Heart left ventricle (tissue), 13 donors: ENCODE data around the gene CDK5R1.

Experiments
- POLR2A ChIP-seq, 2 donors: fragments of 450-650 bp; IDR thresholded peaks; one replicate each; pipeline ENCODE4 v1.6.1; 2017; ENCODE audit warnings: antibody characterized with exemption in 2 of 2, mild to moderate bottlenecking in 2 of 2, moderate library complexity in 2 of 2
- TF ChIP-seq, protein P1 (sequence below), 12 donors: fragments of 200-600 bp; sonication (generic) in 4 of 12; IDR thresholded peaks; one replicate each; pipeline versions ENCODE4 v1.5.0 to v1.8.0; 2018 to 2022; ENCODE audit warnings: antibody characterized with exemption in 12 of 12, mild to moderate bottlenecking in 5 of 12
- donor health status: ischemic (EF 13 %, LVEDD 7.1; RV severe dilation, severe dysfunction).
- donor health status: DM: no; HTN: yes; CAD: no.
- donor health status: DM: no; HTN: no; CAD: no.
- donor health status: ischemic (EF 25% LVEDD 6.9; RV normal size, moderate dysfunction).
- donor health status: ischemic (EF 25% LVEDD 5.7; RV mildly dilated, moderate dysfunction).
- donor health status: ischemic (EF 35%, LVEDD 5.7; RV mildly dilated, moderate dysfunction).
- donor health status: nonischemic (EF 11% LVEDD 7.7; RV severe dilation, severe dysfunction).
- donor health status: DM: yes; HTN: yes; CAD: no.
- donor health status: PGD.
- donor health status: ischemic (EF 29% LVEDD 5.4; RV normal size, mild dysfunction).
- donor health status: nonischemic (EF 23%, LVEDD 6.1; RV moderate dilation, normal function).

DNA sequence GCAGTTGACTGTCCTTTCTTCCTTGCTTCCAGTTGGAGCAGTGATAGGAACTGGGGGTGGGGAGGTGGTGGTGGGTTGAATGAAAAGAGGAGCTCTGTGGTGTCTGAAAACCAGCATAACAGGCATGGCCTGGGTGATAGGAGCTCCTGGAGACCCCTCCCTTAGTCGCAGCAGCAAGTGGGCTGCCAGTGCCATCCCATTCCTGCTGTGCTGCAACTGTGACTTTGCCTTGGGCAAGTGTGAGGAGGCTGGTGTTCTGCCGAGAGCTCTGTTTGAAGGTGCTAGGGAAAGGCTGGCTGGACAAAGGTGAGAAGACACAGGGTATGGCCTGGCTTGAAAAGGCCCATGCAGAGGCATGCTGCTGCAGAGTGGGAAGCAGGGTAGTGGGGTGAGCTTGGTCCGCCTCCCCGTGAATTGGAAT is 2.7 kb upstream of the CDK5R1 start:
- TF ChIP-seq, protein P1, sequence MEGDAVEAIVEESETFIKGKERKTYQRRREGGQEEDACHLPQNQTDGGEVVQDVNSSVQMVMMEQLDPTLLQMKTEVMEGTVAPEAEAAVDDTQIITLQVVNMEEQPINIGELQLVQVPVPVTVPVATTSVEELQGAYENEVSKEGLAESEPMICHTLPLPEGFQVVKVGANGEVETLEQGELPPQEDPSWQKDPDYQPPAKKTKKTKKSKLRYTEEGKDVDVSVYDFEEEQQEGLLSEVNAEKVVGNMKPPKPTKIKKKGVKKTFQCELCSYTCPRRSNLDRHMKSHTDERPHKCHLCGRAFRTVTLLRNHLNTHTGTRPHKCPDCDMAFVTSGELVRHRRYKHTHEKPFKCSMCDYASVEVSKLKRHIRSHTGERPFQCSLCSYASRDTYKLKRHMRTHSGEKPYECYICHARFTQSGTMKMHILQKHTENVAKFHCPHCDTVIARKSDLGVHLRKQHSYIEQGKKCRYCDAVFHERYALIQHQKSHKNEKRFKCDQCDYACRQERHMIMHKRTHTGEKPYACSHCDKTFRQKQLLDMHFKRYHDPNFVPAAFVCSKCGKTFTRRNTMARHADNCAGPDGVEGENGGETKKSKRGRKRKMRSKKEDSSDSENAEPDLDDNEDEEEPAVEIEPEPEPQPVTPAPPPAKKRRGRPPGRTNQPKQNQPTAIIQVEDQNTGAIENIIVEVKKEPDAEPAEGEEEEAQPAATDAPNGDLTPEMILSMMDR (IDR thresholded peaks at IDR 0.05) = no peak
- TF ChIP-seq POLR2A (IDR thresholded peaks at IDR 0.05) = no peak
